ENCODE data around the gene VSX1. TPM values are rescaled to one million over a fixed set of nuclear protein-coding genes. Genes with fewer than 3 reads are reported as not detected.

VSX1 gene
- total and polyA plus RNA-seq, 9 of the 15 experiments (the other 6 are each of a cell fraction or from before 2014, with no cell fraction given): not detected

- ChIA-PET POLR2A (no interaction called here), CTCF (ENCODE audit: low intra/inter-chr PET ratio) (no interaction called here)
- Histone ChIP-seq H4K20me1 (replicated peaks; ENCODE audit: control insufficient read depth, insufficient read depth, low read length) (no peaks in the 10 kb centered on the region; the same call in 1 of the 2 replicates), H3K9me3 (replicated peaks; ENCODE audit: control insufficient read depth, insufficient read depth, low read depth, low read length) (no peaks in the 10 kb centered on the region), H2AFZ (ENCODE audit: low read depth, low read length) (no peak overlapping the region), H3K36me3 (ENCODE audit: control insufficient read depth, insufficient read depth, low read length) (no peaks in the 10 kb centered on the region), H3K4me1 (replicated peaks in 1 of 2; ENCODE audit: control insufficient read depth in 2 of 2, insufficient read depth in 2 of 2, low read length in 2 of 2) (no peaks in the 10 kb centered on the region; a peak in 1 of 5 replicates), H3K27me3 (ENCODE audit: control insufficient read depth in 2 of 2, insufficient read depth in 2 of 2, low read length in 2 of 2) (peaks cover 2 to 34% of the 10 kb centered on the region in 2 experiments; a peak in 3 of 5 replicates), H3K9ac (ENCODE audit: insufficient read depth in 1 of 2, low read depth in 2 of 2, low read length in 2 of 2) (no peak overlapping the region), H3K27ac (ENCODE audit: extremely low read depth, low read depth, low read length) (no peak overlapping the region), H3K4me3 (no peak overlapping the region), H3K4me2 (ENCODE audit: insufficient read depth, low read length) (no peak overlapping the region), H3K79me2 (ENCODE audit: control insufficient read depth, insufficient read depth, low read length) (no peaks in the 10 kb centered on the region), H3K9me1 (ENCODE audit: control insufficient read depth, insufficient read depth, low read length) (no peaks in the 10 kb centered on the region)
- in situ Hi-C loops (cut with MboI) (no loop called here), intact Hi-C loops (cut with micrococcal nuclease) (no loop called here)
- BruUV-seq (replicated peaks): no TSS peak
- DNase-seq (ENCODE audit: extremely low read depth in 1 of 4, low spot score in 3 of 4) (no peak), ATAC-seq (no peak), FAIRE-seq (no peak)
- WGBS (ENCODE audit: insufficient coverage, low coverage, missing lambda C conversion rate): 37% methylated on average over 17 of the region's 44 CpGs
- no peak for TF ChIP-seq GATAD2A (IDR thresholded peaks at IDR 0.05)
- TF ChIP-seq UBTF (IDR thresholded peaks at IDR 0.05; ENCODE audit: borderline replicate concordance in 1 of 2, low read depth in 2 of 2, low read length in 2 of 2): no peak
- TF ChIP-seq ZNF445 (CRISPR knock-in tag; IDR thresholded peaks at IDR 0.05; ENCODE audit: low read depth): no peak
- TF ChIP-seq ELF4 (CRISPR knock-in tag; IDR thresholded peaks at IDR 0.05): no peak
- TF ChIP-seq ESRRB (CRISPR knock-in tag; IDR thresholded peaks at IDR 0.05; ENCODE audit: borderline replicate concordance): no peak
- no peak for TF ChIP-seq JUND (IDR thresholded peaks at IDR 0.05; ENCODE audit: borderline replicate concordance, low read depth, low read length)
- no peak for TF ChIP-seq JUND (tag; IDR thresholded peaks at IDR 0.05; ENCODE audit: borderline replicate concordance, low read depth, low read length)
- TF ChIP-seq, protein P1, sequence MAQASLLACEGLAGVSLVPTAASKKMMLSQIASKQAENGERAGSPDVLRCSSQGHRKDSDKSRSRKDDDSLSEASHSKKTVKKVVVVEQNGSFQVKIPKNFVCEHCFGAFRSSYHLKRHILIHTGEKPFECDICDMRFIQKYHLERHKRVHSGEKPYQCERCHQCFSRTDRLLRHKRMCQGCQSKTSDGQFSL (CRISPR knock-in tag; IDR thresholded peaks at IDR 0.05): no peak
- TF ChIP-seq, protein P1 (tag; IDR thresholded peaks at IDR 0.05): no peak
- no peak for TF ChIP-seq SMAD4 (CRISPR knock-in tag; conservative IDR thresholded peaks at IDR 0.05)
- no peak for TF ChIP-seq RBM15 (IDR thresholded peaks at IDR 0.05; ENCODE audit: insufficient read depth, low read length)
- no peak for TF ChIP-seq HBP1 (CRISPR knock-in tag; IDR thresholded peaks at IDR 0.05)
- TF ChIP-seq PKNOX1 (IDR thresholded peaks at IDR 0.05): no peak
- no peak for TF ChIP-seq NR1H2 (CRISPR knock-in tag; IDR thresholded peaks at IDR 0.05)
- no peak for TF ChIP-seq RAD21 (CRISPR knock-in tag; conservative IDR thresholded peaks at IDR 0.05 in 1 of 2, IDR thresholded peaks at IDR 0.05 in 1 of 2)
- no peak for TF ChIP-seq ZC3H11A (IDR thresholded peaks at IDR 0.05; ENCODE audit: low read depth, low read length)
- no peak for TF ChIP-seq CREB1 (IDR thresholded peaks at IDR 0.05)
- no peak for TF ChIP-seq CREB1 (CRISPR knock-in tag; IDR thresholded peaks at IDR 0.05)
- no peak for TF ChIP-seq POLR2A (conservative IDR thresholded peaks at IDR 0.05)
These were observed 1.3 kb upstream of the VSX1 start for GRCh38 chr20:25083141-25083772.

Data from K562 (cell line).